SW 1271 (cell line): ENCODE data around the gene ARPC1A.
"Not testable (repeated sequence)": the region's sequence is repeated elsewhere in the genome, so short reads cannot be mapped to it uniquely, and the experiment has no call there.

Source experiments
- DNase-seq, 2 experiments: peaks; one replicate each; lab custom pipeline; 2025; lab: John Stamatoyannopoulos, UW

The ARPC1A gene

DNA sequence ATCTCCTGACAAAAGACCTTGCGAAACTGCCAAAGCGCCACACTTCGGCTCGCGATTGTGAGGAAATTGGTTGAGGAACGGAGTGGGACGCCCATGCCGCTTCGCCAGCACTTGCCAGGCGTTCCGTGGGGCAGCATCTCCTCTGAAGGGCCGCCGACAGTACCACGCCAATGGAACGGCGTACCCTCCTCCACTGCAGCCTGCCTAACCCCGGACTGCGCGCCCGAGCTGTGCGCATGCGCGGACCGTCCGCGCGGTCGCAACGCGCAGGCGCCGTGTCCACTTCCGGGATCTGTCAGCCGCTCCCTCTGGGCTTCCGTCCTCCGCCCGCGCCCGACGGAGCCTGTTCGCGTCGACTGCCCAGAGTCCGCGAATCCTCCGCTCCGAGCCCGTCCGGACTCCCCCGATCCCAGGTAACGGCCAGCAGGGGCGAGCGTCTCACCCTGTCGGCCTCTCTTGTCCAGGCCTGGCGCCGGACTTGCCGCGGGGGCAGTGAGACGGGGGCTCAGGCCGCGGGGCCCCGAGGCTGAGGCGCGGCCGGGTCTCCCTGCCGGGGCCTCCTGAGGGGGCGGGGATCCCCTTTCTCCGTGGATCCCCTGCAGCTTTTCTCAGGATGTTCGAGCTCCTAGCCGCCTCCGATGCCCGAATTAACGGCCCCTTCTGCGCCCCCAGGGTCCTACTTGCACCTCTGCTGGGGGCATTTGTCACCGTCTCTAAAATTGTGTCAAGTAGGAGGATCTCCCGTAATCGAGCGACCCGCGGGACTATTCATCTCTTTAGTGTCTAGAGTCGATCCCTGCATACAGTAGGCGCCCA is at the start of gene ARPC1A:
Gene ARPC1A (plus strand): TSS at position 307 of the 816 bp plus-strand sequence. CDS start 7,456 bp downstream, outside the sequence.
- DNase-seq, result peak; percentile 76 to 85

DNA sequence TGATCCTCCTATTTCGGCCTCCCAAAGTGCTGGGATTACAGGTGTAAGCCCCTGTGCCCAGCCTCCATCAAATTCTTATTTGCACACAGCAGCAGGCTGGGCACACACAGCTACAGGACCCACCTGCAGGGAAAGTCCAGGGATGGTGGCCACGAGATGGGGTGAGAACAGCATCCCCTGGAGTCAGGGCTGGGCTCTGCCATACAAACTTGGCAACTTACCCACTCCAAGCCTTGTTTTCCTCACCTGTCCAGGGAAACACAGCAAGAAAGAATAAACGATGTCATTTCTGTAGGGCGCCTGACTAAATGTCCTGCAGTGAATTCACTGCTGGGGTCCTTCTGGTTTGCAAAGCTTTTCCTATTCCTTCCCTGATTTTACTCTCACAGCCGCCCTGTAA is 47.5 kb upstream of the ARPC1A start:
- no peak for DNase-seq

DNA sequence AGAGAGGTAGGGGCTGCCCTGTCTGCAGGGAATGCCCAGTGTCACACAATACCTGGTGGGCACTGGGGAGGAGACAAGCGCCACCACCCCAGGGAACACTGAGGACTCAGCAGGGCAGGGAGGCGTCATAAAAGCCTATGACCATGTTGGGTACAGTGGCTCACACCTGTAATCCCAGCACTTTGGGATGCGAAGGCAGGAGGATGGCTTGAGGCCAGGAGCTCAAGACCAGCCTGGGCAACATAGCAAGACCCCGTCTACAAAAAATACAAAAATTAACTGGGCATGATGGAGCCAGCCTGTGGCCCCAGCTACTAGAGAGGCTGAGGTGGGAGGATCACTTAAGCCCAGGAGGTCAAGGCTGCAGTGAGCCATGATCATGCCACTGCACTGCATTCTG is 41.5 kb upstream of the ARPC1A start:
- DNase-seq, result not testable (repeated sequence)

DNA sequence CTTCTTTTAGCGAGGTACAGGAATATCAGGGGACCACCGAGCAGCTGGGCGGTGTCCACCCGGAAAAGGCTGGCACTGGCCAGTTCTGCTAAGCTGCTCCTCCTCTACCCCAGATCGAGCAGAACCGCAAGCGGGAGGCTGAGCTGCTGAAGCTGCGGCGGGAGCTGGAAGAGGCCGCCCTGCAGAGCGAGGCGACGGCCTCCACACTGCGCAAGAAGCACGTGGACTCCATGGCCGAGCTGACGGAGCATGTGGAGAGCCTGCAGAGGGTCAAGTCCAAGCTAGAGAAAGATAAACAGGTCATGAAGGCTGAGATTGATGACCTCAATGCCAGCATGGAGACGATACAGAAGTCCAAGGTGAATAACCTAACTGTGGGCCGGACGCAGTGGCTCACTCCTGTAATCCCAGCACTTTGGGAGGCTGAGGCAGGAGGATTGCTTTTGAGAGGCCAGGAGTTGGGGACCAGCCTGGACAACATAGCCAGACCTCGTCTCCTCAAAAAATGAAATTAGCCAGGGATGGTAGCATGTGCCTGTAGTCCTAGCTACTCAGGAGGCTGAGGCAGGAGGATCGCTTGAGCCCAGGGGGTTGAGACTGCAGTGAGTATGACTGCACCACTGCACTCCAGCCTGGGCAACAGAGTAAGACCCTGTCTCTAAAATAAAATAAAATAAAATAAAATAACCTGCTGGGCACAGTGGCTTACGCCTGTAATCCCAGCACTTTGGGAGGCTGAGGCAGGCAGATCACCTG is 37.7 kb upstream of the ARPC1A start:
- no peak for DNase-seq

DNA sequence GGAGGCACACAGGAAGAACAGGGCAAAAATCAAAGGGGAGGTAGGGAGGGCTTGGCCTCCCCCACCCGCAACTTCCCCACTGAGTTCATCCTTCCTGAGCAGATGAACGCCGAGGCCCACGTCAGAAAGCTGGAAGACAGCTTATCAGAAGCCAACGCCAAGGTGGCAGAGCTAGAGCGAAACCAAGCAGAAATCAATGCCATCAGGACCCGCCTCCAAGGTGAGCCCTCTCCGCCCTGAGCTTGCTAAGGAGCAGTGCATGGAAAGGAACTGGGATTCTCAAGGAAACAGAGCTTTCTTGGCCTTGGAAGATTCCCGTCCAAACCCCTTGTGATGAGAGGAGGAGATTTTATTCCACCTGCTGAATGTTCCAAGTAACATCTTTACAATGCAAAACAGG is 36.5 kb upstream of the ARPC1A start:
- DNase-seq, result no peak

DNA sequence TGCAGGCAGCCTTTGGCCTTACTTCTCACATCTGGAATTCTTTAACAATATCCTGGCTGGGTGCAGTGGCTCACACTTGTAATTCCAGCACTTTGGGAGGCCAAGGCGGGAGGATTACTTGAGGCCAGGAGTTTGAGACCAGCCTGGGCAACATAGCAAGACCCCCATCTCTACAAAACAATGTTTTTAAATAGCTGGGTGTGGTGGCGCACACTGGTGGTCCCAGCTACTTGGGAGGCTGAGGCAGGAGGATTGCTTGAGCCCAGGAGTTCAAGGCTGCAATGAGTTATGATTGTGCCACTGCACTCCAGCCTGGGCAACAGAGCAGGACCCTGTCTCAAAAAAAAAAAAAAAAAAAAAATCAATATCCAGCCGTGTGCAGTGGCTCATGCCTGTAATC is 35.5 kb upstream of the ARPC1A start:
- DNase-seq, result not testable (repeated sequence)

DNA sequence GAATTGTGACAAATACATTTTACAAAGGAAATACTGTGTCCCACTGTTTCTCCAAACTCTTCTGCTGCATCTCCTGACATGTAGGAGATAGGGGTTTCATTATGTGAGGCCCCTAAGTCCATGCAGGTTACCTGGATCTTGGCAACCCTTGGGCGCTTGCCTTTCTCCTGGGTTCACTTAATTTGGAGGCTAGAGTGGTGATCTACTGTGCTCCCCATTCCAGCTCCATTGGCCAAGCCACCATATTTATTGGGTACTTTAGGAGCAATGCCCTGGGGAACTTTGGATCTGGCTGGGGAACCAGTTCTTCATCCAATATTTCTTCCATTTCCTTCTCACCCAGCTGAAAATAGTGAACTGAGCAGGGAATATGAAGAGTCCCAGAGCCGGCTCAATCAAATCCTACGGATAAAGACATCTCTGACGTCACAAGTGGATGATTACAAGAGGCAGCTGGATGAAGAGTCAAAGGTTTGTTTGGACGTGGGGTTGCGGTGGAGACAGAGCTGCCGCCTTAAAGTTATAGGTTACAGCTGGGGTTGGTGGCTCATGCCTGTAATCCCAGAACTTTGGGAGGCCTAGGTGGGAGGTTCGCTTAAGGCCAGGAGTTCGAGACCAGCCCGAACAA is 34.6 kb upstream of the ARPC1A start:
- DNase-seq, result no peak

DNA sequence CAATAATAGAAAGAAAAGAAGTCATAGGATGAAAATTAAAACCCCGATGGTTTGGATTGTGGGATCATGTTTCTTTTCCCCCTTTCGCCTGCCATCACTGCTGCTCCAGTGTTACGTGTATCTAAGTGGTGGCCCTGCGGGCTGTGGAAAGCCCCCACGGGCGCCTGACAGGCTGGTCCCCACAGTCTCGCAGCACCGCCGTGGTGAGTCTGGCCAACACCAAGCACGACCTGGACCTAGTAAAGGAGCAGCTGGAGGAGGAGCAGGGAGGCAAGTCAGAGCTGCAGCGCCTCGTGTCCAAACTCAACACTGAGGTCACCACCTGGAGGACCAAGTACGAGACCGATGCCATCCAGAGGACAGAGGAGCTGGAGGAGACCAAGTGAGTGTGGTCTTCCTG is 33.6 kb upstream of the ARPC1A start:
- DNase-seq, result no peak

DNA sequence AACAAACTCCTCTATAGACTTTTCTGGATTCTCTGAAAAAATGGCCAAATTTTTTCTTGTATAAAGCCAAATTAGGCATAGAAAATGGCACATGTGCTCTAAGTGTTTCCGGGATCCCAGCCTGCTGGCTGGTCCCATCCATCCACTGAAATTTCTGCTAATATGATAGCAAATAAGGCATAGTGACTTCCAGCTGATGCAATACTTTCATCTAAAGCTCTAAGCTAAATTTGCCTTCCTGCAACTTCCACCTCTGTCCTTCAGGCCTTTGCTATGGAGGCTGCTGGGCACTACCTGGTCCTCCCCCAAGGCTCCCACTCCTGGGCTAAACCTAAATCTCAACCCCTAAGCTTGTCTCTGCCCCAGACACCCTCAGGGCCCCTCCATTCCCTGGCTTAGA is 32.5 kb upstream of the ARPC1A start:
- no peak for DNase-seq

DNA sequence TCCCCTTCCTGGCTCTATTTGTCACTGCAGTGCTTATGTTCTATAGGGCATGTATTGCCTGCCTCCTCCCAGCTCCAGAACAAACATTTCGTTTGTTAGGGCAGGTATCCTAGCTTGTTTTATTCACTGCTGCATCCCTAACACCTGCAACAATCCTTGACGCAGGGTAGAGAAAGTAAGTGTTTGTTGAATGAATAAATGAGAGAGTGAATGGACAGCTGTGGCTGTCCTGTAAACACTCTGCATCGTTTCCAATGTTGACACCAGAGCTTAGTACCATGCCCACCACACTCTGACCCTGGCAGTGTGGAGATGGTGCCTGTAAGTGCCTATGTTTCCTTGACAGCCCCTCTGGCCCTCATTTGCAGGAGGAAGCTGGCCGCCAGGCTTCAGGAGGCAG is 32.0 kb upstream of the ARPC1A start:
- no peak for DNase-seq

DNA sequence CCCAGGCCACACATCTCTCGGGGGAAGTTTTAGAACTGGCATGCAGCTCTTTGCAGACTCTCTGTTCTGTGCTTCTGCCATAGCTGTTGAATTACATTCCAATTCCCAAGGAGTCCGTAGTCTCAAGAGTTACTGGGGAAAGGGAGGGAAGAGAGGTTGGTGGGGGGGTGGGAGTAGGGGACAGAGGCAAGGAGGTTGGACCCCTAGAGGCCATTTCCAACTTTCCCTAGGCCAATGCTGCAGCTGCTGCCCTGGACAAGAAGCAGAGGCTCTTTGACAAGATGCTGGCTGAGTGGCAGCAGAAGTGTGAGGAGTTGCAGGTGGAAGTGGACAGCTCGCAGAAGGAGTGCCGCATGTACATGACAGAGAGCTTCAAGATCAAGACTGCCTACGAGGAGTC is 29.2 kb upstream of the ARPC1A start:
- no peak for DNase-seq

DNA sequence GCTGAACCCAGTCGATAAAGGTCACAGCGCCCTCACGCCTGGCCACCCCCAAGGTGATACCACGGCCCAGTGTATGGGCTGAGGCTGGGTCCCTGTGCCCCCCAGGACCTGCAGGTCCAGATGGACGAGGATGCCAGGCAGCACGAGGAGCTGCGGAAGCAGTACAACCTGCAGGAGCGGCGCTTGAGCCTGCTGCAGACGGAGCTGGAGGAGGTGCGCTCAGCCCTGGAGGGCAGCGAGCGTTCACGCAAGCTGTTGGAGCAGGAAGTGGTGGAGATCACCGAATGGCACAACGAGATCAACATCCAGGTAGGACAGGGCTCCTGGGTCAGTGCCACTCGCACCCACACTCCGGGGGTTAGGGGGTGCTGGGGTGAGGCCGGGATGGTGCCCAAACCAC is 24.2 kb upstream of the ARPC1A start:
- DNase-seq, result no peak

DNA sequence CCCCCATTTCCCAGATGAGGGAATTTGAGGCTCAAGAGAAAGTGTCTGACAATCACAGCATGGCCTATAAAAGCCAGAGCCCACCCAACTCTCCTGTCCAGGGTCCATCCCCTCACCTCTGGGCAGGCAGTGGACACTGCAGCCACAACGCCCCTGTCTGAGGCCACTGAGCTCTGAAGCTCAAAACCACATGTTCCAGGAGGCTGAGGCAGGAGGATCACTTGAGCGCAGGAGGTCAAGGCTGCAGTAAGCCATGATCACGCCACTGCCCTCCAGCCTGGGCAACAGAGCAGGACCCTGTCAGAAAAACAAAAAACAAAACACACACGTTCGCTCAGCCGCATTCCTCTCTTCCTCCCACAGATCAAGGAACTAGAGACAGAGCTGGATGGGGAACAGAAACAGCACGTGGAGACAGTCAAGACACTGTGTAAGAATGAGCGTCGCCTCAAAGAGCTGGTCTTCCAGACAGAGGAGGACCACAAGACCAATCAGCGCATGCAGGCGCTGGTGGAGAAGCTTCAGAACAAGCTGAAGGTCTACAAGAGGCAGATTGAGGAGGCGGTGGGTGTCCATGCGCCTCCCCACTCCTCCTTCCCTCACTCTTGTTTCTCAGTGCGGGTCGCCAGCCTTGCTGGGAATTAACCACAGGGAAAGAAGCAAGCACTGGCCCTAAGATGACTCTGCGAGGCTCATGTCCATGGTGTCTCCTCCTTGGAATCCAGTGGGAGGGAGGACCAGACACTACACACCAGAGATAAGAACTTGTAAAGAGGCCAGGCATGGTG is 20.0 kb upstream of the ARPC1A start:
- DNase-seq, result no peak

DNA sequence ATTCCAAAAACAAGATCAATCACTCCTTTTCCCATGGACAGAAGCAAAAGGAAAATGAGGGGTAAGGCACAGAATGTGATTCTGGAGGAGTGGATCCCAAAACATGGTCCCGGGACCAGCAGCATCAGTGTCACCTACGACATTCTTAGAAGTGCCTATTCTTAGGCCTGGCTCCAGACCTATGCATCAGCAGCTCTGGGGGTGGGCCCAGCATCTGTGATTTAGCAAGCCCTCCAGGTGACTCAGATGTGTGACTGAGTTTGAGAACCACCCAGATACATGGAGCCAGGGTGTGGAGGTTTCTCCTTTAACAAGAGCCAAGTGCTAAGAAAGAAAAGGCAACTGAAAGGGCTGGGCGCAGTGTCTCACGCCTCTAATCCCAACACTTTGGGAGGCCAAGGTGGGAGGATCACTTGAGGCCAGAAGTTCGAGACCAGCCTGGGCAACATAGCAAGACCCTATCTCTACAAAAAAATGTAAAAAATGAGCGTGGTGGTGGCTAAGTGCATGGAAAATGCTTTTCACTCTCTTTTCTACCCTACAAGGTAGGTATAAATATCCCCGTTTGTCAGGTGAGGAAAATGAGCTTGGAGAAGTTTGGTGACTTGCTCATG is 17.1 kb upstream of the ARPC1A start:
- no peak for DNase-seq

DNA sequence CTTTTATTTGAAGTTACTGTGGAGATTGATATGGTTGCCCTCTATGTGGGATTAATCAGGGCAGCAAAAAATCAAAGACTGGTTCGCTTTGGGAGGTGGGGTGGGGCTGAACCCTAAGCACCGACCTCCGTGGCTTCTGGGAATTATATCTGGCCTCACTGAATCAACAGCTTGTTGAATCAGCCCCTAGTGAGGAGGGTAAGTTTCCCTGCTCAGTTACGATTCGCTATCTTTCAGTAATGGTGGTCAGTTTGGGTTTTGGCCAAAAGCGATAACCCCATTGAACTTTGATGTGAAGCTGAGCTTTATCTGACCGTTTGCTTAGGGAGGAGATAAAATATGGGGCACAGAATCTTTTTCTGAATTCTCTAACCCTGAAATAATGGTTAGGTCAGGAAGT is 16.6 kb upstream of the ARPC1A start:
- DNase-seq, result no peak

DNA sequence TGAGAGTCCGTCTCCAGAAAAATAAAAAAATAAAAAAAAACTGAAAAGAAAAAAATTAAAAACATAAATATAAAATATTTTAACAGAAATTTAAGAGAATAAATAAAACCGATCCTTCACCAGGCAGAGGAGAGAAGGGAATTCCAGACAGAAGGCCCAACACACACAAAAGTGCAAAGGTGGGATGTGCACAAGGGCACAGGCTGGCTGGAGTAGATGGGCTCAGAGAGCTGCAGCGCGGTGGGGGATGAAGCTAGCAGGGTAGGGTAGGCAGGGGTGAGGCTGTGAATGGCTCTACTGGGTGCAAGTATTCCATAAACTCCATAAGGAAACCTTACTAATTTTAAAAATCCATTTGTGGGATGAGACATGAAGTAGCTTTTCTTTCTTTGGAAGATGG is 15.7 kb upstream of the ARPC1A start:
- DNase-seq, result no peak

DNA sequence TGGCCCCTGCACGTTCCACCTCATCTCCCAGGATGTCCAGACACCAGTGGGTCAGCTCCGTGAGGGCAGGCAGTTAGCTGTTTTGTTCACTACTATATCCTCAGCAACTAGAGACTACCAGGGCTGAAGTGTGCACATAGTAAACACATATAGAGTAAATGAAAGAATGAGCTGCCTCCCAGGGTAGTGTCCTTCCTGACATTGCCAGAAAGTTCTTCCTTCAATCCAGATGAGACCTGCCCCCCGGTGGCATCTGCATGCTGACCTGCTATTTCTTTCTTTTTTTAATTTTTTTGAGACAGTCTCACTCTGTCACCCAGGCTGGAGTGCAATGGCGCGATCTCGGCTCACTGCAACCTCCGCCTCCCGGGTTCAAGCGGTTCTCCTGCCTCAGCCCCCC is 14.0 kb upstream of the ARPC1A start:
- no peak for DNase-seq

DNA sequence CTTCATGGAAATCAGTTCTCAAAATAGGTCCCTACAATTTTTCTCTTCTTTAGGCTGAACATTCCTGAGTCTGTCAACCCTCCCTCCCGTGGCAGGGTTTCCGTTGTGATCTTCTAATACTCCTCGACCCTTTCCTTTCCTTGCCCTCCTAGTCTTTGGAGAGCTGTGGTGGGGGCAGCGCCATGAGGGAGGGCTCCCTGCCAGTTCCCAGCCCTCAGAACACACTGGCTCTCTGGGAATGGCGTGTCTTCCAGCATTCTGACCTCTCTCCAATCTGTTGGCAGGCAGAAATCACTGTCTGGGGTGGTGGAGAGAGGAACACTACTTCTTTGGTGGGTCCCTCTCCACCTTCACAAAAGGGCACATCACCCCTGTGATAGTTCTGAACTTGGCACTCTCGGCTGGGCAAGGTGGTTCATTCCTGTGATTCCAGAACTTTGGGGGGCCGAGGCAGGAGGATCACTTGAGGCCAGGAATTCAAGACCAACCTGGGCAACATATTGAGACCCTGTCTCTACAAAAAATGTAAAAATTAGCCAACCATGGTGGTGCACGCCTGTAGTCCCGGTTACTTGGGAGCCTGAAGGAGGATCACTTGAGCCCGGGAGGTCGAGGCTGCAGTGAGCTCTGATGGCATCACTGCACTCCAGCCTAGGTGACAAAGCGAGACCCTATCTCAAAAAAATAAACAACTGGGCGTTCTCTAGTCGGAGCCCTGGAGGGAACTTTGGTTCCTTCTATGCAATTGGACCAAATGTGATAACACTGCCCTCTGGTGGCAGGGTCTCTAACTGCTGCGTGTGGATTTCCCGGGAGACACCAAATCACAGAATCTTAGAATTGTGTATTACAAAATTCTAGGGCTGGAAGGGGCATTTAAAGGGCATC is 13.1 kb upstream of the ARPC1A start:
- DNase-seq, result peak in 1 of 2 experiments; percentile 39

DNA sequence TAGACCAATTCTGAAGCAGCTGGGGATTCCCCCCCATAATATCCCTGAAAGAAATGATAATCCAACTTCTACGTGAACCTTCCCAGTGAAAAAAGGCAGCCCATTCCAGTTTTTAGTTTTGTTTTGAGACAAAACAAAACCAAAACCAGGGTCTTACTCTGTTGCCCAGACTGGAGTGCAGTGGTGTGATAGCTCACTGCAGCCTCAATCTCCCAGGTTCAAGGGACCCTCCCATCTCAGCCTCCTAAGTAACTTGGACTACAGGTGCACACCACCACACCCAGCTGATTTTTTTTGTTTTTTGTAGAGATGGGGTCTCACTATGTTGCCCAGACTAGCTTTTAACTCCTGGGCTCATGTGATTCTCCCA is 12.5 kb upstream of the ARPC1A start:
- DNase-seq, result no peak

DNA sequence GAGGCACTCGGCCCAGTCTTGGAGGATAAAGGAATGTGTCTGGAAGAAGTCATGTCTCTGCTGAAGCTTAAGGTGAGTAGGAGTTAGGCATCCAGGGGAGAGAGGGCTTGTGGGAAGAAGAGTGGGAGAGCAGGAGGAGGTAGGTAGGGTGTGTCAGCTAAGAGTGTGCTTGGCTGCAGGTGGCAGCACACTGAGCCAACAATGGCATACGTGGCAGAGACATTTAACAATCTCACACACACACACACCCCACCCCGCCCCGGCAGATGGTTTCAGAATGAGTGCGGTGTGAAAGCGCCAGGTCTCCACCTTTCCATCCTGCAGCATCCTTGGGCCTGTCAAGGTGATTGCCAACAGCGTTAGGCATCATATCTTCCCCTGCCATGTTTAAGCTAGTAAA is 11.2 kb upstream of the ARPC1A start:
- DNase-seq, result no peak

DNA sequence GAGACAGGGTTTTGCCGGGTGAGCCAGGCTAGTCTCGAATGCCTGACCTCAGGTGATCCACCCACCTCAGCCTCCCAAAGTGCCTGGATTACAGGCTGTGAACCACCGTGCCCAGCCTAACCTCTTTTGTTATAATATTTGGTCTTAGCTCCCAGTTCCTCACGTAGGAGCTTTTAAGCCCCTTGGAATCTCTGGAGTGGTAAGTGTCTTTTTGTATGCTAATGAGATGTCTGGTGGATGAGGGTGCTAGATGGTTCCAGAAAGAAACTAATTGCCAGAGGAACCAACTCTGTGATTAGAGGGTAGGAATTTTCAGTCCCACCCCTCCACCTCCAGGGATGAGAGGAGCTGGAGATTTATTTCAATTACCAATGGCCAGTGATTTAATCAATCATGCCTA is 5.3 kb upstream of the ARPC1A start:
- DNase-seq, result no peak
